Measurements from ENCODE around the gene PRKAG2.

DNA sequence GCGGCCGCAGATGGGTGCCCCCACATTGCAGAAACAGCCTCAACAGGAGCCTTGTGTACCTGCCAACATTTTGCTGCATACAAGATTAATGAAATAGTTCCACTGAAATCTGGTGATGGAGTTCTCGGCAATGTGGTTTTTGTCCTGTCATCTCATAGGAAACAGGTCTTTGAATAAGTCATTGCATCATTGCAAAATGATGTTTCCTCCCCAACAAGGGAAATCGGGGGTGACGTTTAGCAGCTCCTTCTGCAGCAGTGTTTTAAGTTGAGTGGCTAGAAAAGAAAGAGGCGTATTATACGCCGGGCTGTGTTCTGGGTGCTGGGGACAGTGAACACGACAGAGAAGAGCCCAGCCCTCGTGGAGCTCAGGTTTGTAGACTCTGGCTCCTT lies 177.0 kb downstream of the PRKAG2 start:
- TF ChIP-seq, protein P1, sequence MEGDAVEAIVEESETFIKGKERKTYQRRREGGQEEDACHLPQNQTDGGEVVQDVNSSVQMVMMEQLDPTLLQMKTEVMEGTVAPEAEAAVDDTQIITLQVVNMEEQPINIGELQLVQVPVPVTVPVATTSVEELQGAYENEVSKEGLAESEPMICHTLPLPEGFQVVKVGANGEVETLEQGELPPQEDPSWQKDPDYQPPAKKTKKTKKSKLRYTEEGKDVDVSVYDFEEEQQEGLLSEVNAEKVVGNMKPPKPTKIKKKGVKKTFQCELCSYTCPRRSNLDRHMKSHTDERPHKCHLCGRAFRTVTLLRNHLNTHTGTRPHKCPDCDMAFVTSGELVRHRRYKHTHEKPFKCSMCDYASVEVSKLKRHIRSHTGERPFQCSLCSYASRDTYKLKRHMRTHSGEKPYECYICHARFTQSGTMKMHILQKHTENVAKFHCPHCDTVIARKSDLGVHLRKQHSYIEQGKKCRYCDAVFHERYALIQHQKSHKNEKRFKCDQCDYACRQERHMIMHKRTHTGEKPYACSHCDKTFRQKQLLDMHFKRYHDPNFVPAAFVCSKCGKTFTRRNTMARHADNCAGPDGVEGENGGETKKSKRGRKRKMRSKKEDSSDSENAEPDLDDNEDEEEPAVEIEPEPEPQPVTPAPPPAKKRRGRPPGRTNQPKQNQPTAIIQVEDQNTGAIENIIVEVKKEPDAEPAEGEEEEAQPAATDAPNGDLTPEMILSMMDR (IDR thresholded peaks at IDR 0.05; ENCODE audit: low read depth, low read length, poor library complexity, severe bottlenecking): no peak
- TF ChIP-seq EZH2phosphoT487 (IDR thresholded peaks at IDR 0.05; ENCODE audit: borderline replicate concordance, low read length): no peak

Measured in DOHH2 (cell line).